ENCODE data around the gene GPC5. TPM values are rescaled to one million over a fixed set of nuclear protein-coding genes. Genes with fewer than 3 reads are reported as not detected.
"Not testable (repeated sequence)": the region's sequence is repeated elsewhere in the genome, so short reads cannot be mapped to it uniquely, and the experiment has no call there.

GPC5 gene
- total RNA-seq, 2 donors from 2014 or later: 0.83 to 1.3 TPM

DNA sequence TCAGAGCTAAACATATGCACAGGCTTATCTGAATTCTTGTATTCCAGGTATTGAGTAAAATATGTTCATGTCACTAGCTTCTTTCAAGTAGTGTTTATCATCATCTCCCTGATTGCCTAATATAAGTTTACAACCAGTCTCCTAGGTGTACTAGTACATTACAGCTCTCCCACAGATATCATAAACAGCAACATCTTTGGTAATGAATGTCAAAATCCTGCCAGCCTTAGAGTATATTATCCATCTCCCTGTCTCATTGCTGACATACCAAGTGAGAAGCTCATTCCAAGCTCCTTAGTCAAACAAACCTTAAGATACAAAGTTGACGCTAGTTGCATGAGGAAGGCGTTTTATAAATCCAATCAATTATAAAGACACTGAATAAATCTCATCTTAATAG lies 1139.0 kb downstream of the GPC5 start:
- no peaks in the 10 kb centered on the region for H3K36me3 ChIP-seq
- H3K27ac ChIP-seq: no peak overlapping the region
- H3K9me3 ChIP-seq: no peaks in the 10 kb centered on the region
- H3K4me3 ChIP-seq: no peak overlapping the region
- H3K4me1 ChIP-seq: no peaks in the 10 kb centered on the region
- TF ChIP-seq, protein P1, sequence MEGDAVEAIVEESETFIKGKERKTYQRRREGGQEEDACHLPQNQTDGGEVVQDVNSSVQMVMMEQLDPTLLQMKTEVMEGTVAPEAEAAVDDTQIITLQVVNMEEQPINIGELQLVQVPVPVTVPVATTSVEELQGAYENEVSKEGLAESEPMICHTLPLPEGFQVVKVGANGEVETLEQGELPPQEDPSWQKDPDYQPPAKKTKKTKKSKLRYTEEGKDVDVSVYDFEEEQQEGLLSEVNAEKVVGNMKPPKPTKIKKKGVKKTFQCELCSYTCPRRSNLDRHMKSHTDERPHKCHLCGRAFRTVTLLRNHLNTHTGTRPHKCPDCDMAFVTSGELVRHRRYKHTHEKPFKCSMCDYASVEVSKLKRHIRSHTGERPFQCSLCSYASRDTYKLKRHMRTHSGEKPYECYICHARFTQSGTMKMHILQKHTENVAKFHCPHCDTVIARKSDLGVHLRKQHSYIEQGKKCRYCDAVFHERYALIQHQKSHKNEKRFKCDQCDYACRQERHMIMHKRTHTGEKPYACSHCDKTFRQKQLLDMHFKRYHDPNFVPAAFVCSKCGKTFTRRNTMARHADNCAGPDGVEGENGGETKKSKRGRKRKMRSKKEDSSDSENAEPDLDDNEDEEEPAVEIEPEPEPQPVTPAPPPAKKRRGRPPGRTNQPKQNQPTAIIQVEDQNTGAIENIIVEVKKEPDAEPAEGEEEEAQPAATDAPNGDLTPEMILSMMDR (IDR thresholded peaks at IDR 0.05): no peak
- H3K27me3 ChIP-seq: no peaks in the 10 kb centered on the region
- DNase-seq (ENCODE audit: low spot score): no peak

DNA sequence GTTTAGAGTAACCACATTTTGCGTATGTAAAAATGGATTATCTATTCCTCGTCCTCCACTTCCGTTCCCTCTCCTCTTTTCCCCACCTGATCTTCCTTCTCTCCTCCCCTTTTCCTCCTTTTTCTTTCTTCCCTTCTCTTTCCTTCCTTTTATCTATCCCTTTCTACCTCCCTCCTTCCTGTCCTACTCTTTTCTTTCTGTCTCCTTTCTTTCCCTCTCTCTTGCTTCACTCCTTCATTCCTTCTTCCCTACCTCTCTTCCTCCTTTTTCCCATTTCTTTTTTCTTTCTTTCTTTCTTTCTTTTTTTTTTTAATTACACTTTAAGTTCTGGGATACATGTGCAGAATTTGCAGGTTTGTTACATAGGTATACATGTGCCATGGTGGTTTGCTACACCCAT lies 1139.7 kb downstream of the GPC5 start:
- Histone ChIP-seq H3K4me1 (no peaks in the 10 kb centered on the region), H3K4me3 (no peak overlapping the region), H3K9me3 (peaks cover 0 to under 1% of the 10 kb centered on the region in 2 donors), H3K27ac (no peak overlapping the region), H3K27me3 (no peaks in the 10 kb centered on the region), H3K36me3 (no peaks in the 10 kb centered on the region)
- DNase-seq (ENCODE audit: low spot score): no peak
- TF ChIP-seq, protein P1 (IDR thresholded peaks at IDR 0.05): no peak

DNA sequence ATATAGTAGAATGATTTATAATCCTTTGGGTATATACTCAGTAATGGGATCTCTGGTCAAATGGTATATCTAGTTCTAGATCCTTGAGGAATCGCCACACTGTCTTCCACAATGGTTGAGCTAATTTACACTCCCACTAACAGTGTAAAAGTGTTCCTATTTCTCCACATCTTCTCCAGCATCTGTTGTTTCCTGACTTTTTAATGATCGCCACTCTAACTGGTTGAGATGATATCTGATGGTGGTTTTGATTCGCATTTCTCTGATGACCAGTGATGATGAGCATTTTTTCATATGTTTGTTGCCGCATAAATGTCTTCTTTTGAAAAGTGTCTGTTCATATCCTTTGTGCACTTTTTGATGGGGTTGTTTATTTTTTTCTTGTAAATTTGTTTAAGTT lies 1140.7 kb downstream of the GPC5 start:
- not testable (repeated sequence) for H3K4me3 ChIP-seq; H3K27ac ChIP-seq; DNase-seq (ENCODE audit: low spot score); H3K9me3 ChIP-seq; H3K36me3 ChIP-seq; H3K27me3 ChIP-seq; H3K4me1 ChIP-seq

DNA sequence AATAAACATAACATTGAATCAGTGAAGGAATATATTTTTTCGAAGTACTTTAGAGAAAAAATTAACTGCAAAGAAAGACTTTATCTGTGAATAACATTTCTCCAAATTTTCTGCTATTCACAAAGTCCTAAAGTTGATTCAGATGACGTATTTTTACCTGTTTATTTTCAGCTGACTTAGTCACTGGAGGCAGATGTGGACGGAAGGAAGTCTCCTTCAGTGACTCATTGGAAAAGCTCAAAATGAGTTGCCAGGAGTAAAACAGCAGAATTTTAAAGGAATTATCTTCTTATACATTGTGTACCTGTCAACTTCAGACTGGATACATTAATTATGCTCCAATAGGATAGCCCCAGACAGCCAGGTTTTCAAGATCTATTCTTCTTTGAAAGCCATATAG lies 1148.8 kb downstream of the GPC5 start:
- no peaks in the 10 kb centered on the region for H3K27me3 ChIP-seq
- H3K27ac ChIP-seq: no peak overlapping the region
- H3K9me3 ChIP-seq: peaks cover 0 to 3% of the 10 kb centered on the region in 2 donors
- H3K36me3 ChIP-seq: no peaks in the 10 kb centered on the region
- TF ChIP-seq, protein P1 (IDR thresholded peaks at IDR 0.05): no peak
- H3K4me1 ChIP-seq: no peaks in the 10 kb centered on the region
- no peak overlapping the region for H3K4me3 ChIP-seq
- DNase-seq (ENCODE audit: low spot score): no peak

DNA sequence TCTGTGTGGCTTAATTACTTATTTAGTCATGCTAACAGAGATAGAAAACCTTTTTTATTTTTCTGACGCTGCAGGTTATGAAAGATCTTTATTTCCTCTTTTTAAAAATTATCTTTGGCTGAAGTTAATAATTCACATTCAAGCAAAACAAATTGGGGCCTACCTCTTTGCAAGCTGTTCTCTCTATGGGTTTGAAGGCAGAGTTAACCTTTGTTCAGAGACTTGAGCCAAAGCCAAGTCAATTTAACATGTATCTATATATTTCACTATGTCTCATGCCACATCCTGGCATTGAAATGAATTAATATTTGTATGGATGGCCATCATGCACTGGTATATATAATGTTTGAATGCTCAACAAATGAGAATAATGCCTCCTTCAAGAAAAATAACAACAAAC lies 1150.9 kb downstream of the GPC5 start:
- DNase-seq (ENCODE audit: low spot score): no peak
- Histone ChIP-seq H3K4me1 (no peaks in the 10 kb centered on the region), H3K27me3 (no peaks in the 10 kb centered on the region)

DNA sequence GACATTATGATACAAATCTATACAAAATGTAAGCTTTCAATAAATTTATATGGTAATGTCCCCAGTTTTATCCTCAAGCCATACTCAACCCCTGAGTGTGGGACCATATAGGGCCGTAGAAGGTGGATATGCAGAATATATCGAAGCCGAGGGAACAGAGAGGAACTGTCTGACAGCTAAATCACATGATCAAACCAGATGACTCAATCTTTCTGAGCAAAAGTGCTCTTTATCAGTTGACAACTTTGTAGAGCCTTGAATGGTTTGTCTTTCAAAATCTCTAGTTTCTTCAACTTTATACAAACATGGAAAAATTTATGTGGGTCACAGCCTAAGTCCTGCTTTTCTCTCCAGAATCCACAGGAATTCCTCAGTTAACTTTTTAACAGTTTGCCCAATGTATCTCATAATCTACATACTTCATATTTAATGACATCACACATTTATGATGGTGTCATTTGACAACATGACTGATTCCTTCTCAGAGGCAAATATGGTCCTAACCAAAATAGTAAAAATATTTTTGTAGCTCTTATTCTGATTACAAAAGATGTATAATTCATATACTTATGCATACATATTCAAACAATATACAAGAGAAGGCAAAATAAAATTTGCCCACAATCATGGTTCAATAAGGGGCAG lies 1155.2 kb downstream of the GPC5 start:
- H3K27me3 ChIP-seq: no peaks in the 10 kb centered on the region
- no peak for DNase-seq (ENCODE audit: low spot score)
- no peaks in the 10 kb centered on the region for H3K36me3 ChIP-seq
- H3K4me1 ChIP-seq: no peaks in the 10 kb centered on the region
- no peak overlapping the region for H3K4me3 ChIP-seq
- H3K9me3 ChIP-seq: no peaks in the 10 kb centered on the region
- TF ChIP-seq, protein P1 (IDR thresholded peaks at IDR 0.05): no peak
- no peak overlapping the region for H3K27ac ChIP-seq

More for the DNA sequence above, 1150.9 kb downstream of the GPC5 start:
- Histone ChIP-seq H3K4me3 (no peak overlapping the region), H3K27ac (no peak overlapping the region), H3K36me3 (no peaks in the 10 kb centered on the region), H3K9me3 (no peaks in the 10 kb centered on the region)
- TF ChIP-seq, protein P1 (IDR thresholded peaks at IDR 0.05): no peak

Measured in right atrium auricular region (tissue), 2 donors.